Body of pancreas (tissue), 4 donors: ENCODE results near the gene RUVBL2.

Source experiments
- CTCF ChIP-seq, 7 experiments: fragments of 450-650 bp in 4 of 7; fragments of 200-600 bp in 3 of 7; sonication (generic) in 3 of 7; IDR thresholded peaks; one replicate each; pipeline ENCODE4 v1.5.1; 2016 to 2019; ENCODE audit warnings: antibody characterized with exemption in 7 of 7
- POLR2A ChIP-seq, 3 donors: fragments of 450-650 bp; IDR thresholded peaks; one replicate each; pipeline ENCODE4 v1.6.1; 2016; ENCODE audit warnings: antibody characterized with exemption in 3 of 3, mild to moderate bottlenecking in 2 of 3

DNA sequence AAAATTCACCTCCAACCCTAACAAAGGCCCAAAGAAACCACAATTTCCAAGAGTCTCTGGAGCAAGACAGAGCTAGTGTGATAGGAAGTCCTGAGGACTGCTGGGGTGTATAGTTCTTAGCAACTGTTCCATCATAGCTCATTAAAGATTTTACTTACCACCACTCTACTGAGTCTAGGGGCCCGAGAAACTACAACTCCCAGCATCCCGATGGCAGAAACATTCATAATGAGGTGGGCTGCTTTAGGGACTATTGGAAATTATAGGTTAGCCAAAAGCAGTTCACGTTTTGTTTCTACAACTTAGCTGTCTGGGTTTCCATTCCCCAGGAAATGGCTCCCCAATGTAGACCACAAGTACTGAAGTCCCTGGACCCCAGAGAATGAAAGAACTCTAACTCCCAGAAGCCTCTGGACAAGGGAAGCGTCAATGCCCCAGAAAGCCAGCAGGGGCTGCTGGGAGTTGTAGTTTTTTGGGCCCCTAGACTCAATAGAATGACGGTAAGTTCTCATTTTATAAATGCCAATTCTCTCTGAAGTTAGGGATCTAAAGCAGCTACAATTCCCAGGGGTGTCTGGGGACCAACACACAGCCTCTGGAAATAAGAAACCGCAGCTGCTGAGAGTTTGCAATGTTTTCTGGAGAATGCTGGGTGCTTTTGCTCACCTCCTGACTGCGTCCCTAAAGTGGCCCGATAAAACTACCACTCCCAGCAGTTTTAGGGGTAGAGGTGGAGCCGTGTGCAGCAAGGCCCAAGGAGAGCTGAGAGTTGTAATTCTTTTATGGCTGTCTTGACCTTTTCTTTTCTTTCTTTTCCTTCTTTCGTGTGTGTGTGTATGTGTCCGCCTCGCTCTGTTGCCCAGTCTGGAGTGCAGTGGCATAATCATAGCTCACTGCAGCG is 17.5 kb upstream of the RUVBL2 start:
- TF ChIP-seq POLR2A (IDR thresholded peaks at IDR 0.05), result no peak
- no peak for TF ChIP-seq CTCF (IDR thresholded peaks at IDR 0.05)
